Tibial artery (tissue), 4 donors: Measurements from ENCODE around the gene FKBP10.

ENCODE experiments used
- DNase-seq, 2 donors: peaks; one replicate each; pipeline ENCODE4 v3.0.0-alpha.2; 2019
- H3K27ac ChIP-seq, 2 donors: fragments of 200-600 bp; sonication (generic) in 1 of 2; 1 replicate in 1 of 2; 2 replicates in 1 of 2; pipeline ENCODE4 v1.5.1; 2018 to 2019; ENCODE audit warnings: mild to moderate bottlenecking in 1 of 2
- H3K27me3 ChIP-seq, 2 donors: fragments of 200-600 bp; sonication (generic) in 1 of 2; one replicate each; pipeline versions ENCODE4 v1.5.1 to v1.6.0; 2016 to 2019
- H3K36me3 ChIP-seq, 3 donors: fragments of 200-600 bp; sonication (generic) in 2 of 3; one replicate each; pipeline ENCODE4 v1.5.1; 2016 to 2019; ENCODE audit warnings: mild to moderate bottlenecking in 2 of 3
- H3K4me1 ChIP-seq, 4 donors: fragments of 200-600 bp; sonication (generic) in 2 of 4; 1 replicate in 3 of 4; 2 replicates in 1 of 4; pipeline ENCODE4 v1.5.1; 2016 to 2019
- H3K4me3 ChIP-seq, 2 donors: fragments of 200-600 bp; sonication (generic) in 1 of 2; 1 replicate in 1 of 2; 2 replicates in 1 of 2; pipeline ENCODE4 v1.5.1; 2018 to 2019; ENCODE audit warnings: mild to moderate bottlenecking in 2 of 2
- H3K9me3 ChIP-seq, 3 donors: fragments of 200-600 bp; sonication (generic) in 1 of 3; one replicate each; pipeline ENCODE4 v1.5.1; 2016 to 2019
- intact Hi-C: fragments of 100-400 bp; cut with DNase I; formaldehyde crosslinking; loops from one replicate; pipeline ENCODE4 v1.15.0; 2023; ENCODE audit warnings: low total_unique reads
- TF ChIP-seq, protein P1 (sequence below), 2 experiments: fragments of 200-600 bp in 1 of 2; fragments of 450-650 bp in 1 of 2; IDR thresholded peaks; one replicate each; pipeline ENCODE4 v1.5.1; 2017 to 2019; ENCODE audit warnings: antibody characterized with exemption in 2 of 2, mild to moderate bottlenecking in 1 of 2, moderate library complexity in 1 of 2

Gene FKBP10

DNA sequence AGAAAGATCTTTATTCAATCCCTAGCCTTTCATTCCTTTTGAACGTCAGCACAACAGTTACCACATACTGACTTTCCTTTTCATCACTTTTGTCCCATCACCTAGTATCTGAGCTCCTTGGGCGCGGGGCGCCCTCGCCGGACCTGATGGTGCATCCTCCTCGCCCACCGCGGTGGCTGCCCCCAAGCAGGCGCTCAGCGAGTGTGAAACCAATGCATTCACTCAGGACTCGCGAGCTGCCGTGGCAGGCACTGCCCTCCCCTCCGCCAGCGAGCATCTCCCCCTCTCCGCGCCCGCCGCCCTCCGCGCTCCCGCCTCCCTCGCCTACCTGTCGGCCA lies 51.7 kb downstream of the FKBP10 start:
- Histone ChIP-seq H3K27me3 (no peaks in the 10 kb centered on the region), H3K36me3 (peaks cover 0 to 21% (median 13%) of the 10 kb centered on the region in 3 donors), H3K4me3 (peak overlapping the region; percentile 96 to 100), H3K4me1 (peaks cover 0 to 42% (median 26%) of the 10 kb centered on the region in 4 donors), H3K9me3 (no peaks in the 10 kb centered on the region), H3K27ac (peak overlapping the region; percentile 96 to 98)
- intact Hi-C loops: loop anchor here (10.0 kb wide), 1 partner anchor 50 kb away; the partner anchor contains the start of genes FKBP10 and P3H4
- no peak for DNase-seq
- TF ChIP-seq, protein P1, sequence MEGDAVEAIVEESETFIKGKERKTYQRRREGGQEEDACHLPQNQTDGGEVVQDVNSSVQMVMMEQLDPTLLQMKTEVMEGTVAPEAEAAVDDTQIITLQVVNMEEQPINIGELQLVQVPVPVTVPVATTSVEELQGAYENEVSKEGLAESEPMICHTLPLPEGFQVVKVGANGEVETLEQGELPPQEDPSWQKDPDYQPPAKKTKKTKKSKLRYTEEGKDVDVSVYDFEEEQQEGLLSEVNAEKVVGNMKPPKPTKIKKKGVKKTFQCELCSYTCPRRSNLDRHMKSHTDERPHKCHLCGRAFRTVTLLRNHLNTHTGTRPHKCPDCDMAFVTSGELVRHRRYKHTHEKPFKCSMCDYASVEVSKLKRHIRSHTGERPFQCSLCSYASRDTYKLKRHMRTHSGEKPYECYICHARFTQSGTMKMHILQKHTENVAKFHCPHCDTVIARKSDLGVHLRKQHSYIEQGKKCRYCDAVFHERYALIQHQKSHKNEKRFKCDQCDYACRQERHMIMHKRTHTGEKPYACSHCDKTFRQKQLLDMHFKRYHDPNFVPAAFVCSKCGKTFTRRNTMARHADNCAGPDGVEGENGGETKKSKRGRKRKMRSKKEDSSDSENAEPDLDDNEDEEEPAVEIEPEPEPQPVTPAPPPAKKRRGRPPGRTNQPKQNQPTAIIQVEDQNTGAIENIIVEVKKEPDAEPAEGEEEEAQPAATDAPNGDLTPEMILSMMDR (IDR thresholded peaks at IDR 0.05): no peak

- Histone ChIP-seq H3K4me1 (peaks cover 0 to 42% (median 25%) of the 10 kb centered on the region in 4 donors), H3K4me3 (peak within 1 kb of the TSS; percentile 96 to 100), H3K27me3 (no peaks in the 10 kb centered on the region), H3K27ac (peak within 1 kb of the TSS; percentile 96 to 98), H3K36me3 (peaks cover 0 to 27% (median 19%) of the 10 kb centered on the region in 3 donors), H3K9me3 (no peaks in the 10 kb centered on the region)
- intact Hi-C loops: loop anchor here (10.0 kb wide), 1 partner anchor 50 kb away; the partner anchor contains the start of genes FKBP10 and P3H4
- TF ChIP-seq, protein P1 (IDR thresholded peaks at IDR 0.05): peak; percentile 5 to 10
- peak; percentile 86 to 93 for DNase-seq
Observed at GRCh38 chr17:41864836-41865595, 52.2 kb downstream of the FKBP10 start, which contains the start of gene KLHL11. TSS of gene KLHL11 (minus strand) at chr17:41865423. CDS start at chr17:41865370, 53 bp downstream.

DNA sequence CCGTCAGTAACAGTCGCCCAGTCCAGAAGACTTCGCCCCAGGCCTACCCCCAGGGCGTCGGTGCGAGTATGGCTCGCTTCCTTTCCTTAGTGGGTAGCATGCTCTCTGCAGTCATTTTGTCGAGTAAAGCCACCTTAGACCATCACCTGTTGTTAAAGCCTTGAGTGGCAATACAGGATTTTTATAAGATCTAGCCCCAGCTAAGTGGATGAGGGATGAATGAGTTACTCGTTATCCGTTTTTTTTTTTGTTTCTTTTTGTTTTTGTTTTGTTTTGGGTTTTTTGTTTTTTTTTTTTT lies 52.7 kb downstream of the FKBP10 start:
- no peak for DNase-seq
- peak overlapping the region; percentile 96 to 98 for H3K27ac ChIP-seq
- H3K36me3 ChIP-seq: peaks cover 5 to 32% (median 24%) of the 10 kb centered on the region in 3 donors
- peaks cover 0 to 40% (median 23%) of the 10 kb centered on the region in 4 donors for H3K4me1 ChIP-seq
- H3K9me3 ChIP-seq: no peaks in the 10 kb centered on the region
- TF ChIP-seq, protein P1 (IDR thresholded peaks at IDR 0.05): no peak
- H3K4me3 ChIP-seq: peak overlapping the region; percentile 96 to 100
- intact Hi-C loops: loop anchor here (10.0 kb wide), 1 partner anchor 51 kb away; the partner anchor contains the start of genes FKBP10 and P3H4
- H3K27me3 ChIP-seq: no peaks in the 10 kb centered on the region

GRCh38 chr17:41868568-41868967 lies 55.8 kb downstream of the FKBP10 start:
- Histone ChIP-seq H3K9me3 (no peaks in the 10 kb centered on the region), H3K27ac (no peak overlapping the region), H3K4me1 (peaks cover 0 to 12% (median 7%) of the 10 kb centered on the region in 4 donors), H3K27me3 (no peaks in the 10 kb centered on the region), H3K4me3 (no peak overlapping the region), H3K36me3 (peaks cover 29 to 62% (median 52%) of the 10 kb centered on the region in 3 donors)
- intact Hi-C loops: loop anchor here (10.0 kb wide), 1 partner anchor 54 kb away; the partner anchor contains the start of genes FKBP10 and P3H4
- TF ChIP-seq, protein P1 (IDR thresholded peaks at IDR 0.05): no peak
- no peak for DNase-seq

DNA sequence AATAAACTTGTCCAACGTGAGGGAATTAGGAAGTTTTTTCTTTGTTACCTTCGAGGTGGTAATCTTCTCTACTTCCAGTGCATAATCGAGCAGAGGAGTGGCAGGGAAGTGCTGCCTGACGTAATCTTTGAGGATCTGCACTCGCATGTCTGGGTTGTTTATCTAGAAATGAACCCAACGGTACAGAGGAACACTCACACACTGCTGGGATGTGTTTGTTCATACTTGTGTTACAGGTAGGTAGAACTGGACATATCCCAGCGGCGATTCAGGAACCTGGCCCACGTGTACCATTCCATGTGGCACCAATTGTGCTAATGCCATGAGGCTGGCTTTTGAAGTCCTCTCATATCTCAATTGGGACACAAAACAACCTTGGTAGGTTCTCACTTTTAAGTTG lies 56.6 kb downstream of the FKBP10 start:
- Histone ChIP-seq H3K4me1 (peaks cover 0 to 4% (median 0%) of the 10 kb centered on the region in 4 donors), H3K4me3 (no peak overlapping the region), H3K27ac (no peak overlapping the region), H3K27me3 (no peaks in the 10 kb centered on the region), H3K9me3 (no peaks in the 10 kb centered on the region), H3K36me3 (peaks cover 30 to 71% (median 58%) of the 10 kb centered on the region in 3 donors)
- intact Hi-C loops: loop anchor here (10.0 kb wide), 1 partner anchor 55 kb away; the partner anchor contains the start of genes FKBP10 and P3H4
- DNase-seq: no peak
- TF ChIP-seq, protein P1 (IDR thresholded peaks at IDR 0.05): no peak
